ENCODE results near the gene ZNF205.
A peak's percentile ranks its signal among the peaks of the same experiment; 100 is the strongest.

ZNF205 gene

GRCh38 chr16:3065742-3066439, 46.5 kb upstream of the ZNF205 start:
- ChIA-PET POLR2A (interaction anchor here (0.6 kb wide), 2 partner anchors 10 to 70 kb away, joined by 3 to 6 read pairs; no protein-coding TSS in a partner anchor), CTCF (interaction anchor here (0.6 to 1.5 kb wide), 3 partner anchors 9 to 106 kb away, joined by 3 read pairs; no protein-coding TSS in a partner anchor)
- no peak overlapping the region for H3K4me3 ChIP-seq (ENCODE audit: low read depth, low read length)

DNA sequence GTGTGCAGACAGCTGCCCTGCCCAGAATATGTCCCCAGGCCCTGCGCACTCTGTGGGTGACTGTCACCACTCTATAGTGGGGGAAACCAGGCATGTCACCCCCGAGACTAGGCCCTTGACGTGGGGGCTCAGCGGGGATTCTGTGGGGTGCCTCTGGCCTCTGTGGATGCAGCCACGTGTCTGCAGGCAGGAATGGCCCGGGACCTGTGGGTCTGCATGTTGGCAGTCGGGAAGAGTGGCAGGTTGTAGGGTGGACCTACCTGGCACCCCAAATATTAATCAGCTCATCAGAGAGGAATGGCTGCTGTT, 46.0 kb upstream of the ZNF205 start:
- no peak overlapping the region for H3K4me3 ChIP-seq (ENCODE audit: low read depth, low read length)

More at GRCh38 chr16:3065742-3066439, 46.5 kb upstream of the ZNF205 start:
- no peaks in the 10 kb centered on the region for H3K9me3 ChIP-seq (ENCODE audit: control insufficient read depth, insufficient read depth, low read depth, low read length)
- H3K4me1 ChIP-seq (ENCODE audit: control insufficient read depth, insufficient read depth, low read length), result no peaks in the 10 kb centered on the region
- no peak overlapping the region for H3K27ac ChIP-seq (ENCODE audit: extremely low read depth, low read depth, low read length)
- TF ChIP-seq ZBTB8A (tag by site-specific recombination; IDR thresholded peaks at IDR 0.05) (peak; percentile 41; the same call in 1 of the 2 replicates), ZNF354C (tag by site-specific recombination; IDR thresholded peaks at IDR 0.05; ENCODE audit: borderline replicate concordance, low read depth) (no peak), KLF7 (tag by site-specific recombination; IDR thresholded peaks at IDR 0.05; ENCODE audit: borderline replicate concordance) (no peak), ZNF138 (tag by site-specific recombination; IDR thresholded peaks at IDR 0.05; ENCODE audit: borderline replicate concordance) (no peak), ZNF335 (tag by site-specific recombination; conservative IDR thresholded peaks at IDR 0.05) (peak; percentile 45; the same call in 1 of the 2 replicates), BCL6B (tag by site-specific recombination; IDR thresholded peaks at IDR 0.05) (no peak), ZBTB20 (tag by site-specific recombination; IDR thresholded peaks at IDR 0.05) (no peak), ZIC2 (tag by site-specific recombination; IDR thresholded peaks at IDR 0.05) (no peak), ZNF362 (tag by site-specific recombination; IDR thresholded peaks at IDR 0.05) (no peak), SP2 (tag by site-specific recombination; IDR thresholded peaks at IDR 0.05) (no peak), ZBTB49 (tag by site-specific recombination; IDR thresholded peaks at IDR 0.05; ENCODE audit: low read depth) (no peak)
- no peaks in the 10 kb centered on the region for H3K36me3 ChIP-seq (ENCODE audit: control insufficient read depth in 2 of 2, insufficient read depth in 1 of 2, low read length in 2 of 2)

DNA sequence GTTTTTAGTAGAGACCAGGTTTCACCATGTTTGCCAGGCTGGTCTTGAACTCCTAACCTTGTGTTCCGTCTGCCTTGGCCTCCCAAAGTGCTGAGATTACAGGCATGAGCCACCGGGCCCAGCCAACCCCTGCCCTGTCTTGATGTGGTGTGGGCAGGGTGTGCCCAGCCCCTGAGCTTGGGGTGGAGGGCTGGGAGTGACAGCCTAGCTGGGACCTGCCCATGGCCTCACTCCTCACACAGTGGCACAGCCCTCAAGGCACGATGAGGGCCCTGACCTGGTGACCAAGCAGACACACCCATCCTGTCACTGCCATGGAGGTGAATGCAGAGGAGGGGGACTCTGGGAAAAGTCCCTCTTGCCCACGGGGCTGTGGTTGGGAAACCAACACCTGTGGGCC, 43.9 kb upstream of the ZNF205 start:
- POLR2A ChIA-PET, result no interaction called here
- CTCF ChIA-PET, result no interaction called here
- H3K27ac ChIP-seq (ENCODE audit: extremely low read depth, low read depth, low read length), result no peak overlapping the region
- H3K9me3 ChIP-seq (ENCODE audit: control insufficient read depth, insufficient read depth, low read depth, low read length), result no peaks in the 10 kb centered on the region
- TF ChIP-seq KLF1 (tag by site-specific recombination; IDR thresholded peaks at IDR 0.05), result peak; percentile 92
- TF ChIP-seq ZNF362 (tag by site-specific recombination; IDR thresholded peaks at IDR 0.05), result no peak
- TF ChIP-seq, protein P1, sequence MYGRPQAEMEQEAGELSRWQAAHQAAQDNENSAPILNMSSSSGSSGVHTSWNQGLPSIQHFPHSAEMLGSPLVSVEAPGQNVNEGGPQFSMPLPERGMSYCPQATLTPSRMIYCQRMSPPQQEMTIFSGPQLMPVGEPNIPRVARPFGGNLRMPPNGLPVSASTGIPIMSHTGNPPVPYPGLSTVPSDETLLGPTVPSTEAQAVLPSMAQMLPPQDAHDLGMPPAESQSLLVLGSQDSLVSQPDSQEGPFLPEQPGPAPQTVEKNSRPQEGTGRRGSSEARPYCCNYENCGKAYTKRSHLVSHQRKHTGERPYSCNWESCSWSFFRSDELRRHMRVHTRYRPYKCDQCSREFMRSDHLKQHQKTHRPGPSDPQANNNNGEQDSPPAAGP (tag by site-specific recombination; IDR thresholded peaks at IDR 0.05), result peak; percentile 46; the same call in 1 of the 2 replicates
- TF ChIP-seq REPIN1 (tag by site-specific recombination; IDR thresholded peaks at IDR 0.05; ENCODE audit: low read depth), result no peak
- no peak for TF ChIP-seq ZNF585B (tag by site-specific recombination; IDR thresholded peaks at IDR 0.05)
- TF ChIP-seq ZNF629 (tag by site-specific recombination; IDR thresholded peaks at IDR 0.05), result no peak
- no peaks in the 10 kb centered on the region for H3K36me3 ChIP-seq (ENCODE audit: control insufficient read depth in 2 of 2, insufficient read depth in 1 of 2, low read length in 2 of 2)
- H3K4me1 ChIP-seq (ENCODE audit: control insufficient read depth, insufficient read depth, low read length), result no peaks in the 10 kb centered on the region
- H3K4me3 ChIP-seq (ENCODE audit: low read depth, low read length), result no peak overlapping the region

More for the DNA sequence above, 46.0 kb upstream of the ZNF205 start:
- TF ChIP-seq ZBTB21 (tag by site-specific recombination; IDR thresholded peaks at IDR 0.05) (no peak), ZNF670 (tag by site-specific recombination; IDR thresholded peaks at IDR 0.05; ENCODE audit: low read depth) (no peak), SETDB1 (IDR thresholded peaks at IDR 0.05; ENCODE audit: insufficient read length, low read length) (no peak), ZIC2 (tag by site-specific recombination; IDR thresholded peaks at IDR 0.05) (no peak), ZSCAN16 (tag by site-specific recombination; IDR thresholded peaks at IDR 0.05) (no peak)
- TF ChIP-seq, protein P2, sequence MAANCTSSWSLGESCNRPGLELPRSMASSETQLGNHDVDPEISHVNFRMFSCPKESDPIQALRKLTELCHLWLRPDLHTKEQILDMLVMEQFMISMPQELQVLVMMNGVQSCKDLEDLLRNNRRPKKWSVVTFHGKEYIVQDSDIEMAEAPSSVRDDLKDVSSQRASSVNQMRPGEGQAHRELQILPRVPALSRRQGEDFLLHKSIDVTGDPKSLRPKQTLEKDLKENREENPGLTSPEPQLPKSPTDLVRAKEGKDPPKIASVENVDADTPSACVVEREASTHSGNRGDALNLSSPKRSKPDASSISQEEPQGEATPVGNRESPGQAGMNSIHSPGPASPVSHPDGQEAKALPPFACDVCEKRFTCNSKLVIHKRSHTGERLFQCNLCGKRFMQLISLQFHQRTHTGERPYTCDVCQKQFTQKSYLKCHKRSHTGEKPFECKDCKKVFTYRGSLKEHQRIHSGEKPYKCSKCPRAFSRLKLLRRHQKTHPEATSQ (tag by site-specific recombination; IDR thresholded peaks at IDR 0.05), result no peak
- POLR2A ChIA-PET, result no interaction called here
- Histone ChIP-seq H3K36me3 (ENCODE audit: control insufficient read depth in 2 of 2, insufficient read depth in 1 of 2, low read length in 2 of 2) (no peaks in the 10 kb centered on the region), H3K27ac (ENCODE audit: extremely low read depth, low read depth, low read length) (no peak overlapping the region), H3K4me1 (ENCODE audit: control insufficient read depth, insufficient read depth, low read length) (no peaks in the 10 kb centered on the region), H3K9me3 (ENCODE audit: control insufficient read depth, insufficient read depth, low read depth, low read length) (no peaks in the 10 kb centered on the region)
- CTCF ChIA-PET, result interaction anchor here (0.6 to 1.5 kb wide), 3 partner anchors 9 to 63 kb away, joined by 3 read pairs; no protein-coding TSS in a partner anchor
